Suppressor macrophage treated with lipopolysaccharide for 4 hours (primary cell): ENCODE results near the gene DOCK10.
A peak's percentile ranks its signal among the peaks of the same experiment; 100 is the strongest.
"Not testable (repeated sequence)": the region's sequence is repeated elsewhere in the genome, so short reads cannot be mapped to it uniquely, and the experiment has no call there.

Source experiments
- DNase-seq: peaks from one replicate; pipeline ENCODE4 v3.0.0-alpha.2; 2020

DOCK10 gene

DNA sequence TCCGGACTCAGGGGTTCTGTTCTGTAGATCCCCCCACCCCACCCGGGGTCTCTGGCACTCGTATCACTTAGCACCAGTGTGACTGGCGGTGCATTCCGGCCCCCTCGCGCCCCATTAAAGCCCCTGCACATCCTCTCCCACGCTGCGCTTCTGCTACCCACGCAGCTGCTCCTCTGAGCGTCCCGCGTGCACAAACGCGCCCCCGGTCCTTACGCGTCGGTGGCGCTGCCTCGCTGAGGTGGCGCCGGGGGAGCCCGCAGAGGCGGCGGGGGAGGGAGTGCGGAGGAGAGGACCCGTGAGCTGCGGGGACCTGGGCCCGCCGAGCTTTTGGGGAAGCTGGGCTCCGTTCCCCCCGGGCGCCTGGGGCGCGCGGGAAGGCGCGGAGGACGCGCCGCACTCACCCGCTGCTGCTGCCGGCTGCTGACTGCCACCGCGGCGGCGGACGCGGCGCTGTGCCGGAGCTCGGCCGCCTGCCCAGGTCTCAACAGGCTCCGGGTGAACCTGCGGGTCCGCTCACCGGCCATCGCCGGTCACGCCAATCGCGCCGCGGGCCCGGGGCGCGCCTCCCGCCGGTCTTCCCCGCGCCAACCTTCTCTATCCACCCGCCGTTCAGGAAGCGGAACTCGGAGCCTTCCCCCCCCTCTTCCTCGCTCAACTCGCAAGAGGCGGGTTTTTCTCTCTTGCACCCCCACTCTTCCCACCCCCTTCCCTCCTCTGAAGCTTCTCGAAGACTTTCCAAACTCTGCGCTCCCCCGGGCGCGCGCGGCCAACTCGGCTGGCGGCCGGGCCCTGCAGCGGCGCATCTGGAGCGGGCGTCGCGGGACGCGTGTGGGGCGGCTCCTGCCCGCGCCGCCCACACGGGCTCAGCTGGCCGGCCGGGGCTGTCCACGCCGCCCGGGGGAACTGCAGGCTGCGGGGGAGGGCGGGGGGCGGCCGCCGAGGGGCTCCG lies at the start of gene DOCK10:
TSS of gene DOCK10 (minus strand) at position 618 of the 949 bp plus-strand sequence. CDS start at position 524, 94 bp downstream.
- DNase-seq, result peak; percentile 56

DNA sequence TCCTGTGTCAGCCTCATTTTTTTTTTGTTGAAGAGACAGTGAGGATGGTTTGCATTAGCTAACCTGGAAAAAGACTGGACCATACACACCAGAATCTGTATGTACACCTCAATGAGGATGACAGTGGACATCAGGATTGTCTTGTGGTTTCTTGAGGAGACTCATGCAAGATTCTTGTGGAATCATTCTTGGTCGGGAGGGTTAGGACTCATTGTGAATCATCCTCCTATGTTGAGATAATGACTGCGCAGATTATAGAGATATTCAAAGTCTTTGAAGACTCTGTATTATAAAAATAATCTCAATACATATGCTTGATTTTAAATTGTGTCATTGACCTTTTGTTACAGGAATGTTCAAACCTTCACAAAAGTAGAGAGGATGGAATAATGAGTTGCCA lies 49.1 kb upstream of the DOCK10 start:
- no peak for DNase-seq

DNA sequence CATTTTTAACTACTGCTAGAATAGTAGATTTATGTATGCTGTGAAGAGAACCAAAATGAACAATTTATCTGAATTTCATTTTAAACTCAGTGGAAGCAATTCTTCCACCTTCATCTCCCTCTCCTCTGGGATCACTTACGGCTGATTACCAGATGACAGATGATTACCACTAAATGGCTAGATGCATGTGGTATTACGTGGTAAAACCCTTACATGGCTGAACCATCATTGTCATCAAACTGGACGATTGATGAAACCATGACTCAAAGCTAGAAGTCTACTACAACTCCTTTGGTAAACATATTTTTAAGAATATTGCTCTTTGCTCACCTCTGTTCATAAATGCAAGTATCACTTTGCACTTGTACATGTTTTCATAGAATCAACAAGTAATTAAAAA lies 48.5 kb upstream of the DOCK10 start:
- no peak for DNase-seq

DNA sequence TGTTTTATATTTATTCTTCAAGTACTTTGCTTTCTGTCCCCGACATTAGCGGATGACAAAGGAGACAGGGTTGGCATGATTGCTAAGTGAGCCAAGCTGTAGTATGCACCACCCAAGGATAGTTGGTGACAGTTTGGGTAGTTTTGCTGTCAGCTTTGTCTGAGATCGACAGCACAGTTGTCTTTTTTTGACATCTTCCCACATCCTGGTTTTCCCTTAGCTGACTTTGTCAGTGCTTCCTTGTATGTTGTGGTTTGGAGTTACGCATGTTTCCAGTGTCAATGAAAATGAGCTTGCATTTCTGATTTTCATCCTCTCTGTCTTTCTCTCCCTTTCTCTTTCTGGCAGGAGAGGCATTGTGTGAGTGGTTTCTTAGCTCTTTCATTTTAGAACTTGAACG lies 44.6 kb upstream of the DOCK10 start:
- DNase-seq, result no peak

DNA sequence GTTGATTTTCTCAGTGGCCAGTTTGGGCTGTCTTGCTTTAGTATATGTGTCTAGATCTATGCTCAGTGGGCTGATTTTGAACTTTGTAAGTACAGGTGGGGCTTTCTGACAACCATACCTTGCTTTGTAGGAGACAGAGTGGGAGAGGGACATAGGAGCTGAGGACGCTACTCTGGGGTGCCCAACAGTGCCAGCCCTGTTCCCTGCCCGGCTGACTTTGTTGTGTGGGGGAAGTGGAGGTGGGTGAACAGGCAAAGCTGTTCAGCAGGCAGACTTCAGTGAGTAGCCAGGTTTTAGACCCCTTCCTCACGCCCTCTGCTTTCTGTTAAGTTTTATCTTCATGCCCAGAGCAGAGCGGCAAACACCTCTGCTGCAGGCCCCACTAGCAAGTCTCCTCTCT lies 44.2 kb upstream of the DOCK10 start:
- DNase-seq, result no peak

DNA sequence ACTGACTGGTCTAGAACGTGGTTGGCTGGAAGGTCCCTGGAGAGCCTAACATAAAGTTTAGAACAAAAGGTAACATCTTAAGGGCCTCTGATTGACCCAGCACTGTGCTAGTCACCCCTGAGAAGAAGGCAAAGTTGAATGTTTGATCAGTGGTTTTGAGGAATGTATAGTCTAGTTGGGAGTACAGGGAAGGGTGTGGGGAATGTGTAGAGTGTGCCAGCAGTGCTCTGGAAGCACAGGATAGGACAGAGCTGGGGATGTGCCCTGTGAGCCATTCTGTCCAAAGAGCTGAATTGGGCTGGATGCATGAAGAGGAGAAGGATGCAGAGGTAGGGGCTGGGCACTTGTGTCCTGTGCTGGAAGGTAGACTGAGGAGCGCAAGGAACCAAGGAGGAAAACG lies 41.0 kb upstream of the DOCK10 start:
- no peak for DNase-seq

DNA sequence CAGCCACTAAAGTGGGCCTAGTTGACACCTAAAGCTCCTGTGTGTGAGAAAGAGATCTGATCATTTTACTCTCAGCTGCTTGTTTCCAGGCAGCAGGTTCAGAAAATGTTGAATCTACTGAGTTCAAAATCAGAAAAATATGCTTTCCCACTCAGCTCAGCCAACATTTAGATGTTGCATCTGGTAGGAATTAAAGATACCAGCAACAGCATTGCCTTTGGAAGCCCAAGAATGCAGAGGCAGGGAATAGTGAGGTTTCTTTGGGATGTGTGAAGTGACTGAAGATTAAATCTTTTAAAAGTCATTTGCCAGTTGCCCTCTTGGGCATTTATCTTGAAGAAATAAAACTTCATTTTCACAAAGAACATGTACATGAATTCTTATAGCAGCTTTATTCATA lies 33.9 kb upstream of the DOCK10 start:
- no peak for DNase-seq

DNA sequence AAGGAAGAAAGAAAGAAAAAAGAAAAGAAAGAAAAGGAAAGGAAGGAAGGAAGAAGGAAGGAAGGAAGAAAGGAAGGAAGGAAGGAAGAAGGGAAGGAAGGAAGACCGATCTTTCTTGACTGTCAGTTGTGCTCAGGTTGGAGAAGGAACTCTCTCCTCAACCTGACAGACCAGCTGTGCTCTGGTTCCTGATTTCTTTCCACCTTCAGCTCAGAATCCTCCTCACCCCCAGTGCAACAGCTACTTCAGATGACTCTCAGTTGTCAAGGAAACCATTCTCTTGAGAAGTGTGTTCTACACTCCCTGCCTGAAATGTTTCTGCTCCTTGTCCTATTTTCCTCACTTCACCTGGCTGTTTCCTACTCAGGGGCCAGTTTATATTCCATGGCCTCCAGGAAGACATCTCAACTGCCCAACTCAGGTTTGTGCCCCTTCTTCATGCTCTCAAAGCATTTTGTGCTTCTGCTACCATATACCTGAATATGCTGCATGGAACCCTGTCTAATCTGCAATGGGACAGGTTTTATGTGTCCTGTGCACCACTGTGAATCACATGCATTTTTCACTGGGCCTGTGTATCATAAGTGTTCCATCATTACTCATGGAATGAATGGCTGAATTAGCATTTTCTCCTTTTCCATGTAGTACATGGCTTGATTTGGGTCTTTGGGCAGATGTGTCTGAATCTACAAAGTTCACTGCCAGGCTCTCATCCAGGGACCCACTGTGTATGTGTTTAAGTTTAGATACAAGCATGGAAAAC lies 32.8 kb upstream of the DOCK10 start:
- no peak for DNase-seq

DNA sequence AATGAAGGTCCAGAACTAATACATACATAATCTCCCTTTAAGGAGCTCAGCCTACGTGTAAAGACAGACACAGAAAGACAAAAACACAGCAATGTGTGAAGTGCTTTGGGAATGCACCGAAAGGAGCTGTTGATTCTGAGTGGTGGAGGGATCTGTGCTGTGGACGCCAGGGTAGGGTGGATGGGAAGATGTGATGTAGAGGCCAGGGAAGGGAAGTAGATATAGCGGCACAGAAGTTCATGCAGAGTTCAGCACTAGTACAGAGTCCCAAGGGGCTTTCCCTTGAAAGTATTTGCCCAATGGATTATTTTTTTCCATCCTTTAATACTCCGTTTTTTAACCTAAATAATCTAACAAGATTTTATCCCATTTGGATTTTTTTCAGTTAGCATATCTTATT lies 32.1 kb upstream of the DOCK10 start:
- no peak for DNase-seq

DNA sequence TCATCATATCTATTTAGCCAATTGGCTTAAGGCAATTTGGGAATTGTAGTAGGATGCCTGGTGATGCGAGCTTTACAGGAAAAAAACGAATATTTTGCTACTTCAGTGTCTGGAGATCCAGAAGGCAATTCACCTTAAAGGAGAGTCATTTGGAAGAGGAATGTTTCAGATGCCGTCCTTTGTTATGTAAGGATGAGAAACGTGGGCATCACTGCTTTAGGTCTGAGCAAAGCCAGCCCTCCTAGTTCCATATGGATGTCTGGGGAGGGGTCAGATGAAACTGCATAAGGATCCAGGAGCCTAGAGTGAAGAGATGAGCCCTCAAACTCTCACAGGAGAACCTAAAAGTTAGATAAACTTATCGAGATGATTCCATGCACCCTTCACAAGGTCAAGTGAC lies 30.9 kb upstream of the DOCK10 start:
- DNase-seq, result no peak

DNA sequence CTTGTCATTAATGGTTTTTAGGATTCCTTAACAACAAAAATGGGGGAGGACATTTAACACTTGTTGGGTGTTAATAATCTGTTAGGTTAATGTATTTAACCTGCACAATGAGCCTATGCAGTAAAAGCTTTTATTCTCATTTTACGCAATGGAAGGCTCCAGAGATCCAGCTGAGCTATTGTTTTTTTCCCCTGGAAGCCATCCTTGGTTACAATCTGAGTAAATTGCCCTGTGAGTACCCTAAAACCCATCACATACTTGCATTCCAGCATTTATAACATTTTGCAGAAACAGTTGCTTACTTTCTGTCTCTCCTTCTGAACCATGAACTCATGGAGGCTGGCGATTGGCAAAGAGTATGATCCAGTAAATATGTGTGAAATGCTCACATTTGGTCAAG lies 30.2 kb upstream of the DOCK10 start:
- no peak for DNase-seq

DNA sequence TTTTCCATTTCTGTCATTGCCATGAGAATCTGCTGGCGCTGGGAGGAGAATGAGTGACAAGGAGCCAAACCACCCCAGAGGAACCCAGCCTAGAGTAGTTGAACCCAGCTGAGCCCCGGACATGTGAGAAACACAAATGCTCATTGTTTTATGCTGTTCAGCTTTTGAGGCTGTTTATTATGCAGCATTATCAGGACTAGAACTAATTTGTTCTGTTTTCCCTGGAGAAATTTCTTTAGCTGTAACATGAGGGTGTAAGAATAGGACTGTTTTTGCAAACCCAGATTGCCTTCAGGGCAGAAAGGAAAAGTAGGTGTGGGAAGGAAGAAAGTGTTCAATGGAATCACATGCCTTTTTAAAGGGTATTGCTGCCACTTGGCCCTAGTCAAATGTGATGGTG lies 28.5 kb upstream of the DOCK10 start:
- no peak for DNase-seq

DNA sequence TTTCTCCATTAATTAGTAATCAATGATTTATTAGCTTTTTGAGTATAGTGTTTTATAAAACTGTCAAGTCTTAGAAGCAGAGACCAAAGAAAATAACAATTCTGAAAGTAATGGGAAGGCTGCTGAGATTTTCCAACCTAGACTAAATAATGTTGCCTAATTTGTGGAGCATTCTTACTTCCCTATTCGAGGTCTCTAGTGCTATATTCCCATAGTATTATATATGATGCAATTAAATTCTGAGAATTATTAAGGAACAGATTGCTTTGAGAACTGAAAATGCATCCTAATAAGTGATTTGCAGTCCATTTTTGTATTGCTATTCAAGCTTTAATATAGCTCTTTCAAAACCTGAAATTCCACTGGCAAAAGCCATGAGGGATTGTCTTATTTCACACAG lies 27.7 kb upstream of the DOCK10 start:
- DNase-seq, result peak; percentile 44

DNA sequence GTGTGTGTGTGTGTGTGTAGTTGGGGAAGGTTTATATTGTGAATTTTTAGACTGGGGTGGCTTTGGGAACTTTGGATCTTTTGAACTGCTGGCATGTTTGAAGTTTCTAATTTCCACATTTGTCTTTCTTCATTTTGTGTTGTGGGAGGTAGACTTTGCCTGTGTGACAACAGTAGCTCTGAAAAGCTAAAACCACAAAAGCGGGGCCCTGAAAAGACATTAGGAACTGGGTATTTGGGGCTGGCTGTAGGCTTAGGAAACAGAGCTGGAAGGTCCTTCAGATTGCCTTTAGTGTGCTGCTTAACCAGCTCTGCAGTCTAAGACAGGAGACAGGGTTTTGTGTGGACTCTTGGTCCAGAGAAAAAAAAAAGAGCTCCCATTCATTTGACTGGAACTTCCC lies 27.2 kb upstream of the DOCK10 start:
- DNase-seq, result no peak

DNA sequence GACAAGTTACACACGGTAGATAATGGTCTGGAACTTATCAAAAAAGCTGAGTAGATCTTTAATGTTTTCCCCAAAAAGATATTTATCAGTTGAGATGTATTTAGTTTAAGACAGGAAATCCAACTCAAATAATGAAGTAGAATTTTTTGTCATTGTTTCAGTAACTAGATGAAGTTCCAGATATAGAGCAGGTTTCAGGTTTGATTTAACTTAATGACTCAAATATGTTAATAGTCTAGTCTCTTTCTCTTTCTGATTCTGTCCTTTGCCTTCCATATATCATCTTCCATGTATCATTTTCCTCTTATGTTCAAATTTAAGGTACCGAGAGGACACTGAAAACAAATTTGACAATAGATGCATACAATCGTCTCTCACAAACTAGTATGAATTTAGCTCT lies 23.6 kb upstream of the DOCK10 start:
- DNase-seq, result no peak

DNA sequence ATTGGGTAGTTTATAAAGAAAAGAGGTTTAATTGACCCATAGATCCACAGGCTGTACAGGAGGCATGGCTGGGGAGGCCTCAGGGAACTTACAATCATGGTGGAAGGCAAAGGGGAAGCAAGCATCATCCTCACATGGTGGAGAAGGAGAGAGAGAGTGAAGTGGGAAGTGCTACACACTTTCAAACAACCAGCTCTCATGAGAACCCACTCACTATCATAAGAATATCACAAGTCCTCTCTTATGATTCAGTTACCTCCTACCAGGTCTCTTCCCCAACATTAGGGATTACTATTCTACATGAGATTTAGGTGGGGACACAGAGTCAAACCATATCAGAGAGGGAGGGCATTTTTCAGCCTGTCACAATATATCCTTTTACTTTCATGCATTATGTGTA lies 22.7 kb upstream of the DOCK10 start:
- DNase-seq, result peak; percentile 16

DNA sequence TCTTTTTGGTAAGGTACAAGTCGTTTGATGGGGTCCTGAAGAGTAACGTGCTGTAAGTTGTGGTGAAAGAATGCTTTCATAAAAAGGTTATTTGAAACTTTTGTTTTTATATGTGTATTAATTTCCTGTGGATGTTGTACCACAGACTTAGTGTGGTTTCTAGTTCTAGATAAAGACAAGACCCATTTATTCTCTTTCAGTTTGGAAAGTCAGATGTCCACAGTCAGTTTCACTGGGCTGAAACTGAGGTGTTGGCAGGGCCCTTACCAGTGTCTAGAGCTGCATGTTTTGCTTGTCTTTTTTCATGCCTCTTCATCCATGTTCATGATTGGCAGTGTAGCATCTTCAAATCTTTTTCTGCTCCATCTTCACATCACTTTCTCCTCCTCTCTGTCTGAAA lies 22.1 kb upstream of the DOCK10 start:
- no peak for DNase-seq

DNA sequence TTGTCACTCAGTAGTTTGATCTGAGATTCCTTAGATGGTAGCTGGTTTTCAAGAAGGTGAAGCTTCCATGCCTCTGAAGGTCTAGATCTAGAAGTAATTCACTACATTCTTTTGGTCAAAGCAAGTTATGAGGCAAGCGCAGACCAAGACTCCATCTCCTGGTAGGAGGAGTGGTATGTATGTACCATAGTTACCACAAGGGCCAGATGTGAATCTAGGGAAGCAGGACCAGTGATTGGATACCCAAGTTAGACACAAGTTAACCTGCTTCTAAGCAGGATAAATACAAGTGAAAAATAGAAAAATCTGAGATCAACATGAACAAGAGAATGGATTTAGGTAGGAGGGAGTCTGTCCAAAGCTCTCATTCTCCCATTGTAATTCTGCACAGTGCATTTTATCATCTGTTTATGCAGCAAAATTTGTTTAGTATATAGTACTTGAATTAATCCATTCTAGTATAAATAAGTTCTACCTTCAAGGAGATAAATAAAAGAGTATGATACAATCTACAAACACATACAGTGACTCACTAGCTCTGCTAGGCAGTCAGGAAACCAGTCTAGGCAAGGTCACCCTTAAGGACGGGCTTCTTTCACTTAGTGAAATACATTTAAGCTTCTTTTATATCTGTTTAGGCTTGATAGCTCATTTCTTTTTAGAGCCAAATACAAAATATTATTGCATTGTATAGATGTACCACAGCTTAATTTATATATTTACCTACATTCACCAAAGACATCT lies 14.2 kb upstream of the DOCK10 start:
- no peak for DNase-seq

DNA sequence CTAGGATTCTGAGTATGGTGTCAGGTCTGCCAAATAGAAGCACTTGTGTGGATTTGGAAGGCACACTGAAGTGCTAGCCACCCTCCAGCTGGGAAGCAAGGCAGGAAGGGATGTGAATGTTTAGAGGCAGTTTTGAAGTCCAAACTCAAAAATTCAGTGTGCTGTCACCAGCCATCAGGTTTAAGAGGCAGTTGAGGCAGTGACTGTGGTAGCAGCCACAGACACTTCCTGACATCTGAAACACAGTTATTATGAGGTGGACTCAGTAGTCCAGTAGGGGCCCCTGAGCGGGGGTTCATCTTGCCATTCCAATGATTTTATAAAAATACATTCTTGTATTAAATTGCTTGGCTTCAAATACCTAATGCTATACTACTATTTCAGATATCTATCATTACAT lies 13.4 kb upstream of the DOCK10 start:
- DNase-seq, result no peak

DNA sequence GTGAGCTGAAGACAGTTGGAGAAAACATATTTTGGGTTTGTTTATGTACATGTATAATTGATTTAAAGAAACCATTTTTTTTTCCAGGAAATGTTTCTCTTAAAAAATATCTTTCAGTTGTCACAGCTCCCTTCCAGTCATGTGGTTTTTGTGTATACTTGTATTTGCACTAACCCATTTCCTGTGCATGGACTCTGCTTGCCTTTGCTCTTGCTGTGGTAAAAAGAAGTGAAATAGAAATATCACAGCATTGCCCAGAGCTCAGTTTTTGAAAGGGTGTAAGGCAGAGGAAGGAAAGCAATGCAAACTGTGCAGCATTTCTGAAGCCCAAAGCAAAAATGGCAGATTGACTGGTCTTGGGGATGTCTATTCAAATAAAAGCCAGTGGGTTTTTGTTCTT lies 10.4 kb upstream of the DOCK10 start:
- no peak for DNase-seq

DNA sequence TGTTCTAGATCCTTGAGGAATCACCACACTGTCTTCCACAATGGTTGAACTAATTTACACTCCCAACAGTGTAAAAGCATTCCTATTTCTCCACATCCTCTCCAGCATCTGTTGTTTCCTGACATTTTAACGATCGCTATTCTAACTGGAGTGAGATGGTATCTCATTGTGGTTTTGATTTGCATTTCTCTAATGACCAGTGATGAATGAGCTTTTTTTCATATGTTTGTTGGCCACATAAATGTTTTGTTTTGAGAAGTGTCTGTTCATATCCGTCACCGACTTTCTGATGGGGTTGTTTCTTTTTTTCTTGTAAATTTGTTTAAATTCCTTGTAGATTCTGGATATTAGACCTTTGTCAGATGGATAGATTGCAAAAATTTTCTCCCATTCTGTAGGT lies 5.2 kb upstream of the DOCK10 start:
- not testable (repeated sequence) for DNase-seq

DNA sequence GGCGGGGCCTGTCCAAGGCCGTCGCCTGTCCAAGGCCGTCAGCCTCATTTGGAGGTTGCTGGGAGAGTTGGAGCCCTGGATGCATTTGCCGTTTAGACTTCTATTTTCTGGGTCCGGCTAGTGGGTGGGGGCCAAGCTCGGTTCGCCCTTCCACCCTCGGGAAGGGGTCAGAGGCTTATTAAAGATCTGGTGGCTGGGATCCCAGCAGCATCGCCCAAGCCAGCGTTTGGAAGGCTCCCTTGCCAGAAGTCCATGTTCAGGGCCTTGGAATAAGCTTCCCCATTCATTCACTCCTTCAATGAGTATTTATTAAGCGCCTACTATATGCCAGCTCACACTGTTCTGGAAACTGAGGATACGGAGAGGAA lies 516 bp upstream of the DOCK10 start:
- no peak for DNase-seq

DNA sequence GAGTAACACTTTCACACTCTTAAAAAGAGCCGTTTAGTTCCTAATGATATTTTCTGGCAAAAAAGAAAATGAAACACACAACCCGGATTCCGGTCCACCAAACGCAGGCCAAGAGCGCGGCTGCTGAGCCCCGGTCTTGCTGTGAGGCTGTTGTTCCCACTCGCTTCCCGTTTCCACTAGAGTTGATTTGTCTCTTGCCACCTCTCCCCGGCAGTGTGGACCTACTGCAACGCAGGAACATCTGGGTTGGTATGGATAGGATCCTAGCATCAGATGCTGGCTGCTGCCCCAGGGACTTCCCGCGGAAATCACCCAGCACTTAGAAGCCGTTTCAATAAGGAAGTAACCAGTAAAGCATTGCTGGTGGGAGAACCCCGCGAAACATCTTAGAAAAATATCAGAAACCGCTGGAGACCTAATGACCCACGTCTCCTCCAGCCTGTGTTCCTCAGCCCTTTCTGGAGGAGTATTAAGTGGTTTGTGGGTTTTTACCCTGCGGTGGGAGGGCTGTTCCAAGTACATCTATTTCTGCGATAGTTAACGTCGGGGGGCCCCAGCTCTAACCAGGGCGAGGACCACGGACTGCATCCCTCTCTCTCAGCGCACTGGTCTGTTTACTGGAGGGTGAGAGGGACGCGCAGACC lies 939 bp downstream of the DOCK10 start:
- peak; percentile 95 for DNase-seq
